RCC 7860 (cell line): ENCODE results near the gene MAP7D2.
"Not testable (repeated sequence)": the region's sequence is repeated elsewhere in the genome, so short reads cannot be mapped to it uniquely, and the experiment has no call there.

Experiments used
- DNase-seq: peaks from one replicate; pipeline ENCODE4 v3.0.0-alpha.2; 2015; ENCODE audit warnings: low spot score
- FAIRE-seq: peaks from 2 replicates; lab custom pipeline; 2012; peaks lifted over from hg19 to GRCh38; lab: Jason Lieb, UNC

MAP7D2 gene

DNA sequence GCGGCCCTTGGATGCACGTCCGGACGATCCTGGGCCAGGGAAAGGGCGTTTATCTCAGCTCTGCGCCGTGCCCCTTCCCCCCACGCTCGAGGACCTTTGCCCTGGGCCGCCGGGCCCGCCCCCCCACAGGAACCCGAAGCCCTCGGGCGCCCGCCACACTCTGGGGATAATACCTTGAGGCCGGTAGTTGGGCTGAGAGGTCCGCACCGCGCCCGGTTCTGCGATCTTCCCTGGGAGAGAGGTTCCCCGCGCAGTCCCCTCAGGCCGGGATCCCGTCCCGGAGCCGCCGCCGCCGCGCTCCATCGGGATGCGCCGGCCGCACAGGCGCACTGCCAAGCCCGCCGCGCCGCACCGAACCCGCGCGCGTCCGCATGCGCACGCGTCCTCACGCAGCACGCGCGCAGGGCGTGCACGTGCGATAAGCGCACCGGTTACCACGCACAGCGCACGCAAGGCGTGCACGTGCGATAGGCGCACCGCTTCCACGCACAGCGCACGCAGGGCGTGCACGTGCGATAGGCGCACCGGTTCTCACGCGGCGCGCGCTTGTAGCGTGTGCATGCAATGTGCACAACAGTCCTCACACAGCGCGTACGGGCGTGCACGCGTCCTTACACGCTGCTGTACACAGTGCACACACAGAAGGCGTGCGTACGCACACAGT, at the start of gene MAP7D2:
MAP7D2 (minus strand) TSS at position 331 of the 664 bp plus-strand sequence; CDS start at position 303, 28 bp downstream.
- FAIRE-seq (no peak), DNase-seq (no peak)

DNA sequence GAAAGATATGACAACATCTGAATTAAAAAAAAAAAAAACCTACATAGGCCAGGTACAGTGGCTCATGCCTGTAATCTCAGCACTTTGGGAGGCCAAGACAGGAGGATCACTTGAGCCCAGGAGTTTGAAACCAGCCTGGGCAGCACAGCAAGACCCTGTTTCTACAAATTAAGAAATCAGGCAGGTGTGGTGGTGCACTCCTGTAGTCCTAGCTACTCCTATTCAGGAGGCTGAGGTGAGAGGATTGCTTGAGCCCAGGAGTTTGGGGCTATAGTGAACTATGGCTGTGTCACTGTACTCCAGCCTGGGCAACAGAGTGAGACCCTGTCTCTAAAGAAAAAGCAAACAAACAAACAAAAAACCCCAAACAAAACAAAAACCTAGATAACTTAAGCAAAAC, 45.8 kb upstream of the MAP7D2 start:
- not testable (repeated sequence) for FAIRE-seq, DNase-seq

DNA sequence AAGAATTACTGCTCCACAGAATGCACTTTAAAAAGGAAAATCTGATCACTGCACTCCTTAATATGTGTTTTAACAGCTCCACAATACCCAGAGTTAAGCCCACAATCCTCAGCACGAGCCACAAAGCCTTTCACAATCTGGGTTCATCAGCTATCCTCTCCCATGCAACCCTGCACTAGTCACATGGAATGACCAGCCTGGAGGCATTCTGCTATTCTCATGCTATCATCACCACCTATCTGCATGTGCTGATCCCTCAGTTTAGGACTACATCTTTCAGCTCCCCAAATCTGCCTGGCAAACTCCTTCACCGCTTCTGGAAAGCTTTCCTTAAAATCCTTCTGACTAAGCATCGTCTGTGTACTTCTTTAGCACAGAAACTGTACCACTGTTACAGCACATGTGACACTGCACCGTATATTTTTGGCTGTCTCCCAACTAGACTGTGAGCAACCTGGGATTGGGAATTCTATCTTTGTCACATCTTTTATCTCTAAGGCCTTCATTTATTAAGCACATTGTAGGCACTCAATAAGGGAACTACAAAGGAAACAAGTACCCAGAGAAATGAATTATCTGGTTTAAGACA, 43.2 kb upstream of the MAP7D2 start:
- FAIRE-seq: no peak

DNA sequence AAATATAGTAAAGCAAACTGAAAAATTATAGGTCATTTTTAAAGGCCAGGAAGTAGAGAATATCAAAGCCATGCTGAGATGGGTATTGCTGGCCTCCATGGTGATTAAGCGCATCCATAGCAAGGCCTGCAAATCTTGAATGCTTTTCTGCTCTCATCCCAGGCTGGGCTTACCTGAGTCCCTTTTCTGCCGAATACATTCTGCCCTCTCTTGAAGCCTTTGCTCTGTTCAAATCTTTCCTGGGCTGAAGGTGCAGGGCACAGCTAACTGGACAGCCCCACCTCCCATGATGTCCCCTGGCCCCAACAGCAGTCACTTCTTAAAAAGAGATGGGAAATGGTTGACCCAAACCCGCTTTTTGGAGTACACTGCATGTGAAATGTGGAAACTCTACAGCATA, 35.0 kb upstream of the MAP7D2 start:
- DNase-seq (no peak), FAIRE-seq (no peak)

More for the DNA sequence above, 43.2 kb upstream of the MAP7D2 start:
- no peak for DNase-seq

DNA sequence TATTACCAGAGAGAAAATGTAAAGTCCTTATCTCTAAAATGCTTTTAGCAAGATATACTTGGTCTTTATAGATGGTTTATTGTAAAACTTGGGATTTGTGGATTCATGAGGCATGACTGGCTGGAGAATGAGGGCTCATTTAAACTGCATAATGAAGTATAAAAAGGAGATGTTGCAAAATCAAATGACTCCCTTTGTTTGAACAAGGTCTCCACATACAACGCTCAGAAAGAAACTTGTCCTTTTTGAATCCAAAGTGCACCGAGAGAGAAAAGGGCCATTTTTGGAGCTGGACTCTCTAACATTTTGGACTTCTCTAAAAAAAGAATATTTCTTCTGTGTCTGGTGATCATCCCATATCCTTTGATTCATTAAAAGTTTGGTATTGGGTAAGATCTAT, 32.6 kb upstream of the MAP7D2 start:
- DNase-seq (no peak), FAIRE-seq (no peak)

DNA sequence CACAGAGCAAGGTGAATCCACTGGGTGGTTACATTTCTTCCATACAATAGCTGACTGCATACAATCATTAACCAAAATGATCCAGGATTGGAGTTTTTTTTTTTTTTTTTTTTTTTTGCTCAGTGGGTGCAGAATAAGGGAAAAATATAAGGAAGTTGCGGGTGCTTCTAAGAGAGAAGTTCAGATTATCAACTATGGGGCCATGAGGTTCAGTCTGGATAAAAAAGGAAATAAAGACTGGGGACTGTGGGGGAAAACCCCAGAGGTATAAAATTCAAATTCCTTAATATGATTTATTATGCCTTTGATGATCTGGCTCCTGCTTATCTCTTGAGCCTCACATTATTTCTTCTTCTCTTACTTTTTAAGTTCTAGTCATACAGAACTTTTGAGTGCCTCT, 30.9 kb upstream of the MAP7D2 start:
- FAIRE-seq: no peak
- no peak for DNase-seq

DNA sequence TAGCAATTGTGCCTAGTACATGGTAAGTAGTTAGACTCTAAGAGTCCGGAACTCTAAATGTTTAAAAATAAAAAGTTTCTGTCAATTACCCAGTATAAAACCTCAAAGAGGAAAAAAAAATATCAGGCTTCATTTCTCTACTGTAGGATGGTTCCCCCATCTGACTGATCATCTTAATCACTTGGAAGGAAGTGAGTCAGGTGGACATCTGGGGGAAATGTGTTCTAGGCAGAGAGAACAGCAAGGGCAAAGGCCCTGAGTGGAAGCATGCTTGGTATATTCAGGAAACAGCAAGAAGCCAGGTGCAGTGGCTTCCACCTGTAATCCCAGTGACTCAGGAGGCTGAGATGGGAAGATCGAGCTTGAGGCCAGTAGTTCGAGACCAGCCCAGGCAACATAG, 27.8 kb upstream of the MAP7D2 start:
- FAIRE-seq (peak; percentile 35), DNase-seq (peak; percentile 31)

DNA sequence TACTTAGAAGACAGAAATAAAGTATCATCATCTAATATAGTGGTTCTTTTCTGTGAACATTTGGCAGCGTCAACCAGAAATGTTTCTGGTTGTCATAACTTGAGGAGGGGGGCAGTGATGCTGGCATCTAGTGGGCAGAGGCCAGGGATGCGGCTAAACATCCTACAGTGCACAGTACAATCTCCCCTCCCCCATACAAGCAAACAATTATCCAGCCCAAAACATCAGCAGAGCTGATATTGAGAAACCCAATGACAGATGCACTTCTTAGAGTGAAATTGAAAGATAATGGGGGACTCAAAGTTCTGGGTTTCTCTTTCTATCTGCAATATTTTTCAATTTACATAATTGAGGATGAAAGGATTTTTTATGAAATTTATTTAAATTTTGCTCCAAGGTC, 26.9 kb upstream of the MAP7D2 start:
- DNase-seq (no peak), FAIRE-seq (no peak)

DNA sequence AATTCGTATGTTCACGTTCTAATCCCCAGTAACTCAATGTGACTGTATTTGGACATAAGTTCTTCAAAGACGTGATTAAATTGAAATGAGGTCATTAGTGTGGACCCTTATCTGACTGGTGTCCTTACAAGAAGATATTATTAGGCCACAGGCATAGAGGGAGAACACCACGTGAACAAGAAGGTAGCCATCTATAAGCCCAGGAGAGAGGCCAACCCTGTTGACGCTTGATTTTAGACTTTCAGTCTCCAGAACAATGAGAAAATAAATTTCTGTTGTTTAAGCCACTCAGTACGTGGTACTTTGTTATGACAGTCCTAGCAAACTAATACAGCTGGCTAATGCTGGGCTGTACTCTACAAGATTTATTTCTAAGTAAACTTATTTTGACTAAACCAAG, 26.4 kb upstream of the MAP7D2 start:
- FAIRE-seq (no peak), DNase-seq (no peak)

DNA sequence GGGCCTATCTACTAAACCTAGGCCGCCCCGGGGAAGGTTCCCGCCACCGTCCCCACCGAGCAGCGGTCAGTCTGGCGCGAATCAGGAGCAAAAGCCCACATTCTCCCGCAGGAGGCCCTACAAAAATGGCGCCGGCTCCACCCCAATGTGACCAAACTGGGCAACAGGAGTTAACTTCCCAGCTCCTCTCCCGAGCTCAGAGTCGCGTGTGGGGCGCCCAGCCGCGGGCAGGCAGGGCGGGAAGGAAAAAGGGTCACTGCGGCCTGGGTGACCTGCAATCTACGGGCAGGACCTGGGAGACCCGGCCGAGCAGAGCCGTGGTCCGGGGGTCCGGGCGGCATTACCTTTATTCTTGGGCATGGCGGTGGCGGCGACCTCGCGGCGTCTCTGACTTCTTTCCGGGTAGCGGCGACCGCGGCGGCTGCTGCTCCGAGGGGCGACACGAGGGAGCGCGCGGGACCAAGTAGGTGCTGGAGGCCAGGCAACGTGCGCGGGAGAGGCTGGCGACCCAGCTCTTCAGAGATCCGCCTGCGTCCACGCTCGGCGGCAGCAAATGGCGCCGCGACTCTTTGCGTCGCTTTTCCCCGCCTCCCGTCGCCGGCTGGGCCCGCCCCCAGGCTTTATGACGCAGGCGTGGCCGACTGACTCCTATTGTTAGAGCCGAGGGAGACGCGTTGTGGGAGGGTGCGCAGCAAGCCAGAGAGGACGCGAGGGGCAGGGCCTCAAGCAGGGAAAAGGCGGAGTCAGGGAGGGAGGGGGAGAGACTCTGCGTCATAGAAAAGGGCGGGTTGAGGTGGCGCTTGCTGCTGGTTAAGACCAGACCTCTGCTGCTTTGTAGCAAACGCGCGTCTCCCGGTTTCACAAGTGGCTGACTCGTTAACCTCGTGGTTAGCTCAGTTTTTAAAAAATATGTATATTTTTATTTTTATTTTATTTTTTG, 24.8 kb upstream of the MAP7D2 start, which contains the start of gene EIF1AX:
EIF1AX (minus strand) TSS at position 558 of the 940 bp plus-strand sequence; CDS start at position 360, 198 bp downstream.
- FAIRE-seq: peak; percentile 96

DNA sequence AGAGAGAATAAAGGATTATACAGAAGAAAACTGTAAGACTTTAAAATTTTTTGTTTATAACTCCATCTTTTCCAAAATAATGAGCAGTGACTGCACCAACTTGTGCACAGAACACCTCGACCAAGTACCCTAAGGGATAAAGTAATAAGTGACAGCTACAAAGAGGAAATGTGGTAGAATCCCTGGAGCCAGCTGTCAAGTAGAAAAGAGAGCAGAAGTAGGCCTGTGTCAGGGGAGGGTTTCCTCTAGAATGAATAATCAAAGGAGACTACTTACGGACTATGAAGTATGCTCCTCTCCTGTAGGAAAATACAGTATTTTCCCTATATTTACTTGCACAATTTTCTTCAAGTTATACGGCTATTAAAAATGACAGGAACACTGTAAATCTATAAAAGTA, 23.7 kb upstream of the MAP7D2 start:
- DNase-seq: no peak
- FAIRE-seq: no peak

More for the DNA sequence above, 24.8 kb upstream of the MAP7D2 start, which contains the start of gene EIF1AX:
- DNase-seq: peak; percentile 90

DNA sequence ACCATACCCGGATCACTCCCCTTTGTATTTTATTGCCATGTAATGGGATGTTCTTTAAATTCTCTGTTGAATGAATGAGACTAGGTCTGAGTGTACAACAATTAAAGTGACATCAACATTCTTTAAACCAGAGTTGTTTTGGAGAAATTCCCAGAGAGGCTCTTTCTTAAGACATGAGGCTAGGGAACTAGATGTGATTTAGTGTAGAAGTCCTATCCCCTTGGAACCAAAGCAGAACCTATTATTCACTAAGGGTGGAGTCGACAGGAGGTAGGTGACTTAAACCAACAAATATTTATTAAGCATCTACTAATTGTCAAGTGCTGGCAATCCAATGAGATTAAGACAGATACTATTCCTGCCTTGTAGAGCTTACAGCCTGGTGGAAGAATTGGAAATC, 23.3 kb upstream of the MAP7D2 start:
- FAIRE-seq (no peak), DNase-seq (no peak)

DNA sequence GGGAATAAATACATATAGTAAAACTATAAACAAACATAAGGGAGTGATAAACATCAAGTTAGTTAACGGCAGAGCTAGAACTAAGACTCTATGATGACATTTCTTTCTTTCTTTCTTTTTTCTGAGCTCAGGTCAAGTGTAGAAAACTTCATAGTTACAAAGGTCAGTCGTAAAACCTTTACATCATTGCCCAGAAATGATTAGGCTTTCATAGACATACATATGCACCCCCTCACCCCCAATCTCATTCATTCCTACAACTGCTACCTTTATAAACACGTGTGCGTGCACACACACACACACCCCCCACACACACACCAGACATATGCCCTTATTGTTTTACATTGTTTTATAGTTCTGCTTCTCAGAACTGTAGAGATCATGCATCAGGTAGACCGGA, 19.2 kb upstream of the MAP7D2 start:
- FAIRE-seq (no peak), DNase-seq (no peak)

DNA sequence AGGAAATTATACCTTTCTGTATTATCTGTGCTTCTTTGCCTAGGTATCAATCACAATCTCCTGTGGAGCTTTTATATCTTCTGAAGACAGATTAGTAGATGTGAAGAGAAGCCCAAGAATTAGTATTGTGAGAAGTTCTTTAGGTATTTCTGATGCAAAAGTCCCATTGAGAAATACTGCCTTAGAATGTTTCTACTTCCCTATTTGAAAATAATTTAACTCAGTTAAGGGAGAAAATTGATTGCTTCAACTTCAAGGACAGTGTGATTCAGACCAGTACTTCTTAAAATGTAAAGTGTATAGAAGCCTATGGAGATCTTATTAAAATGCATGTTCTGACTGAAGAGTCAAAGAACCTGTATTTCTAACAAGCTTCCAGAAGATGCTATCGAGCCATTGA, 16.0 kb upstream of the MAP7D2 start:
- no peak for FAIRE-seq

DNA sequence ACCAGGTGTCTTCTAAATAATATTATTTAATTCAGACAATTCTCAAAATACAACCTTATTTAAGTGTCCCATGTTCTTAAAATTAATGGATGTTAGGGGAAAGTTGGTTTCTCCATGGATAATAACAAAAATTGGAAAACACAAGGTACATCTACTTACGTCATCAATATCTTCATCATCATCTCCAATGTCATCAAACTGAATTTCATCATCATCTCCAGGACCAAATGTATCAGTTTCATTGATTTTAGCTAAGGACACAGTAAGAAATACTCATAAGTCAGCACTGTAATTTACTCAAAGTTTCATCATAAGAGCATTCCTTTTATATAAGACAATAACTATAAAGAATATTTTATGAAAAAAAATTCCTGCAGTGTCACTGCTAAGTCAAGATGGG, 13.7 kb upstream of the MAP7D2 start:
- FAIRE-seq (no peak), DNase-seq (no peak)

More for the DNA sequence above, 16.0 kb upstream of the MAP7D2 start:
- DNase-seq: no peak

DNA sequence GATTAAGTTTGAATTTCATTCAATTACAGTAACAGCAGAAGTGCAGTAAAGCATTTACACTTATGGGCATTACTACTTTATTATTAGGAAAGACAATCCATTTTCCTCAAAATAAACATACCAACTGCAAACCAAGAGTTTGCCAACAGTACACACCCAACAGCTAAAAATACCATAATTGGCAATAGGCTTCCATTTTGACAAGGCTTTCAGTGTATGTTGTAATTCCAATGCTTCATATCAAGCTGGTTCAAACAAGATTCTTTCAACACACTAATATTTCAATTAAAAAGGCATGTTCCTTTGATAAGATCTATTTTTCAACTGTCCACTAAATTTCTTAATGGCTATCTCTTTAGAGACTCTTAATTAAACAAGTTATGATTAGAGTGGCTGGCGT, 12.8 kb upstream of the MAP7D2 start:
- FAIRE-seq: no peak
- no peak for DNase-seq

DNA sequence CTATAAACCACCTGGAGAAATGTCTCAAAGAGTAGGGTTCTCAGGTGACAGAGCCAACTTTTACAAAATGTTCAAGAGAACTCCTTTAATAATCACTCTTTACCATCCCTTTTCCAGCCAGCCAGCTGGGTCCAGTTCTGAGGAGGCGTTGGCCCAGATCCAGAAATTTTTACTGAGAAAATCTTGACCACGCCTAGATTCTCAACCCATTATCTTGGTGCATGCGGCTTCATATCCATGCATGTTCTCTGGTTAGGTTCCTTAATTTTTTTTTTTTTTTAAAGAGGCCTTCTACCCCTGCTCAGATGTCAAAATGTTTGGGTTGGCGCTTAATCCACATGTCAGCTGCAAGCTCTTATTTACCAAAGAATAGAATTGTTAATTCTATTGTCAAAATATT, 12.0 kb upstream of the MAP7D2 start:
- no peak for DNase-seq

DNA sequence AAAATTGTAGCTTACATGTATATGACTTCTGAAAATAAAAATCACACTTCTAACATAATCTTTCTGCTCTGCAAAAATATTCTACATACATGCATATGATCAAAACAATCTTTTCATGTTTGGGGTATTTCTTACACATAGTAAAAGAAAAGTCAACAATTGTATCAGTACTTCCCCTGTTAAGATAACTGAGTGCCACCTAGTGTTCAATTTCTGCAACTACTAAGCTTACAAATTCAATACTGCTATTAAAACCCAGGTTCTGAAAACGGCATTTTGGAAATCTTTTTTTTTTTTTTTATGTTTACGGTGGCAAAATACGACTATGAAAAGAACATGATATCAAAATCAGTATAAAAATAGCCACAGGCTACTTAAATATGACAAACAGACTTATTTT, 10.7 kb upstream of the MAP7D2 start:
- peak; percentile 99 for FAIRE-seq

More for the DNA sequence above, 12.0 kb upstream of the MAP7D2 start:
- FAIRE-seq: no peak

DNA sequence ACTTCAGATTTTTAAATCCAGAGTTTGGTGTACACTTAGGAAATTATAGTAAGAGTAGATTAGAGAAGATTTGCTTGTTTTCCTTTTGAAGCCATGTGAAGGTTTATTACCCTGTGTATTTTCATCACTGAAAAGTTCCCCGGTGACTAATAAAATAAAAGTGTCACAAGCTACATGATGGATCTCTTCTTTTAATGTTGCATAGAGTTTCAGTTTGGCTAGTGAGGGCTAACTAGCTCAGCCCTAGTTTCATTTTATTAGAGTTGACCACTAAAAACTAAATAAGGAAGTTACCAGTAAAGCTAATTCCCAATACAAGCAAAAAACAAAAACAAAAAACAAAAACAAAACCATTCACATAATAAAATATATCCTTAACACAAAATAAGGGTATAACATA, 10.1 kb upstream of the MAP7D2 start:
- DNase-seq, FAIRE-seq: not testable (repeated sequence)

More for the DNA sequence above, 10.7 kb upstream of the MAP7D2 start:
- DNase-seq: not testable (repeated sequence)

DNA sequence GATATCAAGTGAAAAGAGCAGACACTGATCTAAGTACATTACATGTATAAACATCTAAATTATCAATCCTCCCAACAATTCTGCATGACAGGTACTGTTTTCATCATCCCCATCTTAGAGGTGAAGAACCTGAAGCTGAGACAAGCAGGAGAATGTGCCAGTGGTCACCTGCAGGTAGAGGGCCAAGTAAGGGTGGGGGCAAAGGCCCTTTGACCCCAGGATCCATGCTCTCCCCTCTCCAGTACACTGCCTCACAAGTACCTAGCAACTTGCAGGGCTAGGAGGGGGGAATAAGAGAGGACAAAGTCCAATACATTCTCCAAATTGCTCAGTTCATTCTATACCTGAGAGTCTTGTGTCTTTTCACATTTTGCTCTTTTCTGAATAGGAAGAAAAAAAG, 8.3 kb upstream of the MAP7D2 start:
- DNase-seq (no peak), FAIRE-seq (no peak)

DNA sequence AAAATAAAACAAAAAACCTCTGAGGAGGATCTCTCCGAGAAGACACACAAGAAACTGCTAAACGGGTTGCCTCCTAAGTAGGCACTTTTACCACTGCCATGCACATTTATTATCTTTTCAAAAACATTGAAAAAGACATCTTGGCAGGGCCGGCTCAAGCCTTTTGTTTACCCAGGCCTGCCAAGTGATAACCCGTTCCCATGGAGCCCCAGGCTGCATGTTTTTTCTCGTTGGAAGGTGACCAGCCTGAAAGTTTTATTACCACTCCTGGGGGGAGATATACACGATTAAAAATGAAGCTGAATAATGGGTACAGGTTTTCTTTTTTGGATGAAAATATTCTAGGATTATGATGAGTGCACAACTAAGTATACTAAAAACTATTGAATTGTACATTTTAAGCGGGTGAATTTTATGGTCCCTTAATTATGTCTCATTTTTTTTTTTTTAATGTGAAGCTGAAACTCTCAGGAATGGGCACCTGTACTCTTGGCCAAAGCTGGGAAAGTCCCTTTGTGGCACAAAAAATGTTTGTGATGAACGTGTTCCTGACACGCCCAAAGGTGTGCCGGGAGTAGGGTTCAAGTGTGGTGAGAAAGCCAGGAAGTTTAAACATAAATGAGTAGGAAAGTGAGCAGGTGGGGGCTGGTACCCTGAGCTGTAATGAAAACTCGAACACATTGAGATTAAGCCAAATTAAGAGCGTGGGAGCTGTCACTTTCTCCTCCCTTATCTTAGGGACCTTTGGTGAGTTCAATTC, 1.5 kb upstream of the MAP7D2 start:
- DNase-seq (no peak), FAIRE-seq (no peak)
